T-helper 2 cell treated with Interferon-gamma antibody and Interleukin-4, amounts not matched to agents 100 ng/mL and 5 ng/mL, for 36 hours (primary cell): Measurements from ENCODE around the gene ST14. TPM values are rescaled to one million over a fixed set of nuclear protein-coding genes. Genes with fewer than 3 reads are reported as not detected.
"Not testable (repeated sequence)": the region's sequence is repeated elsewhere in the genome, so short reads cannot be mapped to it uniquely, and the experiment has no call there.

ENCODE experiments used
- intact Hi-C: fragments of 100-400 bp; cut with micrococcal nuclease; formaldehyde crosslinking; loops from one replicate; pipeline ENCODE4 v1.15.1; 2023
- total RNA-seq: library from RNA; stranded (reverse); gene quantifications from 2 replicates; pipeline ENCODE4 v1.2.3, GENCODE V29; 2022

ST14 gene
- total RNA-seq, 1 donor from 2014 or later = not detected

GRCh38 chr11:130223291-130223971, 63.8 kb downstream of the ST14 start:
- intact Hi-C loops = no loop called here

DNA sequence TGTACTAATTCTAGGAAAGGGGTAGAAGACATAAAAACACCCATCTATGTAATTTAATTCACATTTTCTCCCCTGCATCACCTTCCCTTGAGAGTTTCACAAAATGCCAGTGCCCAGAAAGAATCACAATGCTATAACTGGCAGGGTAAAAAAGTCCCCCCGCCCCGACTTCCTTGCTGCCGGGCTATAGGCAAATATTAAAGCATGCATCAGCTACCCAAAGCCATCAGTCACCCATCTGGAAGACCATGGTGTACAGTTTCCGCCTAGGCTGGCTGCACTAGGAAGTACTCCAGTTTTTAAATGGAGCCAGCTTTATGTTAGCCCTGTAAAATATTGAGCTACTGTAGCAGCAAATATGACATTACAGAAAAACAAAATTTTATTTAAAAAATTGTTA, 67.8 kb downstream of the ST14 start:
- intact Hi-C loops = no loop called here

DNA sequence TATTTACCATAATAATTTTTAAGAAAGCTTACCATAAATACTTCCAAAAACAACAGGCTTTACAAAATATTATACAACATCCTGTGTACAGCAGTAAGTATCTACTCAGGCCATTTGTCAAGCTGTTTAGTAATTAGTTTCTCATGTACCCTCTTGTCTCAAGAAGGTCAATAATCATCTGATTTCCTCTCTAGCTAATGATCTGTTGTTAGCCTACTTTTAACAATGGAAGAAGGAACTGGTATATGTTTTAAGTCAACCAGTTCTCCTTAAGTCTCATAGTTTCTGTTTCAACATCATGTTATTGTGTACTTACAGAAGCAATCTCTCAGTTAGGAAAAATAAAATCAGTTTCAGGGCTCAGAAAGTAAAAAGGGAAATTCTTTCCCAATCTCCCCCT, 73.9 kb downstream of the ST14 start:
- intact Hi-C loops = not testable (repeated sequence)

DNA sequence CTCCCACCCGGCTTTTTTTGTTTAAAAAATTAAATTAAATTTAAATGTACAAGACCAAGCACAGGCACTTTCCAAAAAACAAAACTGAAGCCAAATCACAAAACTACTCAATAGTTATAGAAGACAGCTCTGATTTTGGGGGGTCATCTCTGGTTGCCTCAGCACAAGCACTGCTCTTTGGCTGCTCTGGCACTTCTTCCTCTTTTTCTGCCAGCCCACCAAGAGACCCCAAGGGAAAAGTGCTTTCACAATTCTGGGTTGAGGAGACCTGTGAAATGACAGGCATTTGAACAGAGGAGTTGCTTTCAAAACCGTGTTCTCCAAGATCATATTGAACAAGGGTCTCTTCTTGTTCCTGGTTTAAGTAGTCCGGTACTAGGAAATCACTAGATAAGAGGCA, 74.3 kb downstream of the ST14 start:
- intact Hi-C loops = not testable (repeated sequence)

GRCh38 chr11:130234315-130234714, 74.7 kb downstream of the ST14 start:
- intact Hi-C loops = no loop called here

- intact Hi-C loops = no loop called here
These were observed 77.9 kb downstream of the ST14 start for GRCh38 chr11:130237282-130238006.

DNA sequence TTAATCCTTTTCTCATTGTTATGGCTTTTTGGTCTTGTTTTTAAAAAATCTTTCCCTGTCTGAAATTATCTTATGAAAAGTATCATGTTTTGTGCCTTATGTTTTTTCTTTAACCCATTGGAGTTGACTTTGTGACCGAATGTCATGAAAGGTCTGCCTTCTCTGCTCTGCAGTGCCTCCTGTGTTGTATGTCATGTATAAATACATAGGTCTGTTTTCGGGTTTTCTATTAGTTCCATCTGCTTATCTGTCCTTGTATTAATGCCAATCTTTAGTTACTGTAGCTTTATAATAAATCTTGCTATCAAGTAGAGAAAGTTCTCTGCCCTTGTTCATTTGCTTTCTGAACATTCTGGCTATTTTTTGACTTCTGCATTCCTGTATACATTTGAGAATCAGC, 82.1 kb downstream of the ST14 start:
- intact Hi-C loops = loop anchor here (5.0 kb wide), 1 partner anchor 76 kb away; no protein-coding TSS in a partner anchor

GRCh38 chr11:130243816-130244215, 84.2 kb downstream of the ST14 start:
- intact Hi-C loops = loop anchor here (5.0 kb wide), 1 partner anchor 73 kb away; no protein-coding TSS in a partner anchor

- intact Hi-C loops = loop anchor here (5.0 kb wide), 1 partner anchor 72 kb away; no protein-coding TSS in a partner anchor
These were observed 85.3 kb downstream of the ST14 start for GRCh38 chr11:130244848-130245247.

- intact Hi-C loops = not testable (repeated sequence)
These were observed 85.8 kb downstream of the ST14 start for GRCh38 chr11:130245375-130245774.

DNA sequence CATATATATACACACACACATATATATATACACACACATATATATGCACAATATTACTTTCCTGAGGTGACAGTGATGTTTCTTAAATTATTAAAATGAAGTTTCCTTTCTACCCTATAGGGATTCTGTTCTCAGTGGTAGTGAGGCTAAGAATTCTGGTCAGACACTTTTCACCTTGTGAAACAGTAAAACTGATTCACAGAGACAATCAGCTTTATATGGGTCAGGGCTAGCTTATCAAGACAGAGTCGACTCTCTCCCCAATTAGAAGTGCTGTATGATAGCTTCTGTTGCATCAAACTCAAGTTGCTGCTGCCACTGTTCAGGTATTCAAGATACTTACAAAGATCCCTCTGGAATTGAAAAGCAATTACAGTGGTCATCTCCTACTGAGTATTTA, 86.7 kb downstream of the ST14 start:
- intact Hi-C loops = no loop called here

DNA sequence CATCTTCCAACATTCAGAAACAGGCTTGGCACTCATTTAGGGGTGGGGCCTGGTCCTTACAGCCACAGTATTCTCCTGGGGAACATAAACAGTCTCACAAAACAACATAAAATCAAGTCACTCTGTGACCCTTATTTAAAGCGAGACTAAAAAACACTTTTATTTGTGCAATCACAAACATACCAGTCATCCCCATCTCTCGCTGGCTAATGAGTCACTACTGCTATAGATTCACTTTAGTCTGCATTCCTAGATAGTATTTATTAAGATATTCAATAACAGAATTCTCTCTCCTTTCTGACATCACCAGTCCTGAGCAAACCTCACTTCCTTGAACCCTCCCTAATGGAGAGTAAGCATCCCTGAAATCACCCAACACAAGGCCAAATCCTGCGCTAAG, 87.2 kb downstream of the ST14 start:
- intact Hi-C loops = no loop called here

DNA sequence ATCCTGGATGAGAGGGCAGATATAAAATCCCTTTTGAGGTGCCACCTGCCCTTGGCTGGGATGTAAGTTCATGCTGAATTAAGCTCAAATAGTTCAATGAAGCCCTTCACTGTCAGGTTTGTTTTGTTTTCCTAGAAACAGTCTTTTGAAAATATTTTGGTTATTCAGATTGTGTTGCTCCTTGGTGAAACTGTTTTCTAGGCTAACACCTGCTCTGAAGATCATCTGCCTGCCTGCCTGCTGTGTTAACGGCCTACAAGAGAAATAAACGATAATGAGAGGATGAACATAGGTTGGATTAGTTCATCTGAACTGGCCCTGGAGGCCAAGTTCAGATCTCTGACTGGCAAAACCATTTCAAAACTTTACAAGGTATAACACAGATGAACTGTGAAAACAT, 87.7 kb downstream of the ST14 start:
- intact Hi-C loops = no loop called here

DNA sequence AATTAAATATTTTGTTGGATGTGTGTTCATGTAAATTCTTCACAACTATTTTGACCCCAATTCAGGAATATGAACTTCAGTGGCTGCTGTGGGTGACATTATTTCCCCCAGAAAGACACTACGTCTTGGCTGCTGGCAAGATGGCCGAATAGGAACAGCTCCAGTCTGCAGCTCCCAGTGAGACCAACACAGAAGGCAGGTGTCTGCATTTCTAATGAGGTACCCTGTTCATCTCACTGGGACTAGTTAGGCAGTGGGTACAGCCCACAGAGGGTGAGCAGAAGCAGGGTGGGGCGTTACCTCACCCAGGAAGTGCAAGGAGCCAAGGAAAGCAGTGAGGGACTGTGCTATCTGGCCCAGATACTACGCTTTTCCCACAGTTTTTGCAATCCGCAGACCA, 89.8 kb downstream of the ST14 start:
- intact Hi-C loops = no loop called here

GRCh38 chr11:130249929-130250328, 90.3 kb downstream of the ST14 start:
- intact Hi-C loops = not testable (repeated sequence)

DNA sequence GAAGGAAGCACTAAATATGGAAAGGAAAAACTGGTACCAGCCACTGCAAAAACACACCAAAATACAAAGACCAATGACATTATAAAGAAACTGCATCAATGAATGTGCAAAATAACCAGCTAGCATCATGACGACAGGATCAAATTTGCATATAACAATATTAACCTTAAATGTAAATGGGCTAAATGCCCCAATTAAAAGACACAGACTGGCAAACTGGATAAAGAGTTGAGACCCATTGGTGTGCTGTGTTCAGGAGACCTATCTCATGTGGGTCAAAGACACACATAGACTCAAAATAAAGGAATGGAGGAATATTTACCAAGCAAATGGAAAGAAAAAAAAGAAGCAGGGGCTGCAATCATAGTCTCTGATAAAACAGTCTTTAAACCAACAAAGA, 92.2 kb downstream of the ST14 start:
- intact Hi-C loops = not testable (repeated sequence)

Other genes starting within 250 kb of the ST14 start
- gene PRDM10, start 156.9 kb upstream of the ST14 start, total RNA-seq = 11.2 and 14.6 TPM in 2 replicates
- 27.8 and 32.1 TPM in 2 replicates for gene APLP2, start 89.9 kb upstream of the ST14 start, total RNA-seq
- gene ZBTB44, start 155.1 kb downstream of the ST14 start, total RNA-seq = 53.3 and 55.6 TPM in 2 replicates